PC-9 (cell line): ENCODE measurements around the gene CHSY1. TPM values are rescaled to one million over a fixed set of nuclear protein-coding genes. Genes with fewer than 3 reads are reported as not detected.

ENCODE experiments used
- BruUV-seq: library from RNA; stranded (reverse); fragments of 400-500 nt; replicated peaks from 2 replicates; lab custom pipeline; 2021; lab: Mats Ljungman, UMichigan
- CTCF ChIA-PET: fragments of 300-600 bp; sonication (Branson Sonifier 250); formaldehyde crosslinking; loops from one replicate; lab custom pipeline; 2022; ENCODE audit warnings: antibody characterized with exemption; lab: Charles Lee
- POLR2A ChIA-PET: fragments of 300-600 bp; sonication (Branson Sonifier 250); formaldehyde crosslinking; loops from one replicate; lab custom pipeline; 2022; ENCODE audit warnings: antibody characterized with exemption; ENCODE audit not compliant: unreplicated experiment; lab: Charles Lee
- DNase-seq, 2 experiments: peaks; one replicate each; pipeline versions ENCODE4 v3.0.0 to v3.0.0-alpha.2; 2015 to 2022; ENCODE audit warnings: mixed read lengths in 1 of 2
- H2AFZ ChIP-seq: fragments of 200-600 bp; sonication (generic); 2 replicates; pipeline ENCODE4 v1.8.1; 2017; ENCODE audit warnings: antibody characterized with exemption
- H3F3A ChIP-seq: fragments of 200-600 bp; sonication (generic); 2 replicates; pipeline ENCODE4 v1.8.1; 2017; ENCODE audit warnings: antibody characterized with exemption, mild to moderate bottlenecking, low read depth; ENCODE audit not compliant: insufficient read depth
- H3K27ac ChIP-seq: fragments of 200-600 bp; sonication (generic); 2 replicates; pipeline ENCODE4 v1.6.1; 2016; ENCODE audit warnings: mixed run types
- H3K27me3 ChIP-seq: fragments of 200-600 bp; sonication (generic); 2 replicates; pipeline ENCODE4 v1.6.1; 2016; ENCODE audit warnings: low read depth, mixed run types; ENCODE audit not compliant: insufficient read depth
- H3K36me3 ChIP-seq: fragments of 200-600 bp; sonication (generic); 2 replicates; pipeline ENCODE4 v1.6.1; 2016; ENCODE audit warnings: low read depth, mixed run types
- H3K4me1 ChIP-seq: fragments of 200-600 bp; sonication (generic); replicated peaks from 2 replicates; pipeline ENCODE4 v1.6.1; 2016; ENCODE audit warnings: mixed run types; ENCODE audit not compliant: insufficient read depth
- H3K4me2 ChIP-seq: fragments of 200-600 bp; sonication (generic); 2 replicates; pipeline ENCODE4 v1.6.1; 2017; ENCODE audit warnings: mixed run types
- H3K4me3 ChIP-seq: fragments of 200-600 bp; sonication (generic); 2 replicates; pipeline ENCODE4 v1.6.1; 2016; ENCODE audit warnings: mixed run types
- H3K79me2 ChIP-seq: fragments of 200-600 bp; sonication (generic); 2 replicates; pipeline ENCODE4 v1.6.1; 2017; ENCODE audit warnings: low read depth, mixed run types
- H3K9me2 ChIP-seq: fragments of 200-600 bp; sonication (generic); 2 replicates; pipeline ENCODE4 v1.8.1; 2017; ENCODE audit warnings: mild to moderate bottlenecking; ENCODE audit not compliant: insufficient read depth
- H3K9me3 ChIP-seq: fragments of 200-600 bp; sonication (generic); 2 replicates; pipeline ENCODE4 v1.8.1; 2016; ENCODE audit warnings: low read depth; ENCODE audit not compliant: insufficient read depth
- H4K20me1 ChIP-seq: fragments of 200-600 bp; sonication (generic); 2 replicates; pipeline ENCODE4 v1.8.1; 2017; ENCODE audit not compliant: insufficient read depth
- EZH2 ChIP-seq: fragments of 200-600 bp; sonication (generic); IDR thresholded peaks from 2 replicates; pipeline ENCODE4 v1.8.0; 2017; ENCODE audit warnings: antibody characterized with exemption, low read depth
- intact Hi-C: fragments of 100-400 bp; cut with micrococcal nuclease; formaldehyde crosslinking; loops from one replicate; pipeline ENCODE4 v1.10.0; 2022; ENCODE audit not compliant: unreplicated experiment
- total RNA-seq: library from RNA; stranded (reverse); gene quantifications from 2 replicates; pipeline ENCODE4 v1.2.3, GENCODE V29; 2021
- TF ChIP-seq, protein P1 (sequence below): fragments of 200-600 bp; sonication (generic); conservative IDR thresholded peaks from 2 replicates; pipeline ENCODE4 v1.6.1; 2017; ENCODE audit warnings: mixed run types, antibody characterized with exemption, mild to moderate bottlenecking, moderate library complexity

The CHSY1 gene
- total RNA-seq, 1 experiment from 2014 or later = 10.7 TPM

- no peak overlapping the region for H3K4me2 ChIP-seq
- H3F3A ChIP-seq = peaks cover 4% of the 10 kb centered on the region; the same call in 1 of the 2 replicates
- POLR2A ChIA-PET = no interaction called here
- TF ChIP-seq EZH2 = no peak
- TF ChIP-seq, protein P1, sequence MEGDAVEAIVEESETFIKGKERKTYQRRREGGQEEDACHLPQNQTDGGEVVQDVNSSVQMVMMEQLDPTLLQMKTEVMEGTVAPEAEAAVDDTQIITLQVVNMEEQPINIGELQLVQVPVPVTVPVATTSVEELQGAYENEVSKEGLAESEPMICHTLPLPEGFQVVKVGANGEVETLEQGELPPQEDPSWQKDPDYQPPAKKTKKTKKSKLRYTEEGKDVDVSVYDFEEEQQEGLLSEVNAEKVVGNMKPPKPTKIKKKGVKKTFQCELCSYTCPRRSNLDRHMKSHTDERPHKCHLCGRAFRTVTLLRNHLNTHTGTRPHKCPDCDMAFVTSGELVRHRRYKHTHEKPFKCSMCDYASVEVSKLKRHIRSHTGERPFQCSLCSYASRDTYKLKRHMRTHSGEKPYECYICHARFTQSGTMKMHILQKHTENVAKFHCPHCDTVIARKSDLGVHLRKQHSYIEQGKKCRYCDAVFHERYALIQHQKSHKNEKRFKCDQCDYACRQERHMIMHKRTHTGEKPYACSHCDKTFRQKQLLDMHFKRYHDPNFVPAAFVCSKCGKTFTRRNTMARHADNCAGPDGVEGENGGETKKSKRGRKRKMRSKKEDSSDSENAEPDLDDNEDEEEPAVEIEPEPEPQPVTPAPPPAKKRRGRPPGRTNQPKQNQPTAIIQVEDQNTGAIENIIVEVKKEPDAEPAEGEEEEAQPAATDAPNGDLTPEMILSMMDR = no peak
- no peaks in the 10 kb centered on the region for H3K27me3 ChIP-seq
- no peaks in the 10 kb centered on the region for H3K9me2 ChIP-seq
- CTCF ChIA-PET = no interaction called here
- intact Hi-C loops = no loop called here
- H3K79me2 ChIP-seq = no peaks in the 10 kb centered on the region
- no TSS peak for BruUV-seq
- no peak for DNase-seq
- no peak overlapping the region for H2AFZ ChIP-seq
- H3K36me3 ChIP-seq = peaks cover 14% of the 10 kb centered on the region; the same call in 1 of the 2 replicates
- no peaks in the 10 kb centered on the region for H3K9me3 ChIP-seq
- no peaks in the 10 kb centered on the region for H3K4me1 ChIP-seq
- H4K20me1 ChIP-seq = 0 out of 2 replicates have a peak, but pooled peaks cover 4% of the 10 kb centered on the region
- H3K4me3 ChIP-seq = no peak overlapping the region
- no peak overlapping the region for H3K27ac ChIP-seq
Measured at GRCh38 chr15:101267320-101268104, 15.7 kb upstream of the CHSY1 start.

GRCh38 chr15:101266787-101267186 lies 14.9 kb upstream of the CHSY1 start:
- Histone ChIP-seq H3K4me2 (no peak overlapping the region), H3F3A (peaks cover 4% of the 10 kb centered on the region; the same call in 1 of the 2 replicates), H3K4me1 (no peaks in the 10 kb centered on the region), H3K27me3 (no peaks in the 10 kb centered on the region), H4K20me1 (0 out of 2 replicates have a peak, but pooled peaks cover under 1% of the 10 kb centered on the region), H3K79me2 (no peaks in the 10 kb centered on the region), H3K4me3 (no peak overlapping the region), H3K9me3 (no peaks in the 10 kb centered on the region), H3K9me2 (no peaks in the 10 kb centered on the region), H3K27ac (no peak overlapping the region), H2AFZ (no peak overlapping the region), H3K36me3 (0 out of 2 replicates have a peak, but pooled peaks cover 10% of the 10 kb centered on the region)
- POLR2A ChIA-PET = no interaction called here
- intact Hi-C loops = no loop called here
- DNase-seq = no peak
- no TSS peak for BruUV-seq
- CTCF ChIA-PET = no interaction called here
- TF ChIP-seq EZH2 = no peak
- TF ChIP-seq, protein P1 = no peak

- no peaks in the 10 kb centered on the region for H3K4me1 ChIP-seq
Measured at GRCh38 chr15:101266034-101266433, 14.2 kb upstream of the CHSY1 start.

More at GRCh38 chr15:101266034-101266433, 14.2 kb upstream of the CHSY1 start:
- Histone ChIP-seq H3K36me3 (0 out of 2 replicates have a peak, but pooled peaks cover 2% of the 10 kb centered on the region), H3K27ac (no peak overlapping the region), H3K4me3 (no peak overlapping the region), H3K27me3 (no peaks in the 10 kb centered on the region), H3K9me2 (no peaks in the 10 kb centered on the region), H3K79me2 (no peaks in the 10 kb centered on the region), H2AFZ (no peak overlapping the region), H3K4me2 (no peak overlapping the region), H3K9me3 (no peaks in the 10 kb centered on the region), H4K20me1 (no peaks in the 10 kb centered on the region), H3F3A (no peaks in the 10 kb centered on the region; the same call in 1 of the 2 replicates)
- CTCF ChIA-PET = no interaction called here
- no peak for DNase-seq
- intact Hi-C loops = no loop called here
- POLR2A ChIA-PET = interaction anchor here (0.7 kb wide), 1 partner anchor 7 kb away, joined by 3 read pairs; no protein-coding TSS in a partner anchor
- no TSS peak for BruUV-seq
- no peak for TF ChIP-seq EZH2
- TF ChIP-seq, protein P1 = no peak
